Thyroid gland (tissue), 4 donors: ENCODE data around the gene ANTXR1. TPM values are rescaled to one million over a fixed set of nuclear protein-coding genes. Genes with fewer than 3 reads are reported as not detected.

ENCODE experiments used
- DNase-seq, 2 donors: peaks; one replicate each; pipeline ENCODE4 v3.0.0-alpha.2; 2019
- H3K27ac ChIP-seq, 3 donors: fragments of 200-600 bp; sonication (generic); 1 replicate in 2 of 3; 2 replicates in 1 of 3; pipeline ENCODE4 v1.5.1; 2016 to 2019; ENCODE audit warnings: mild to moderate bottlenecking in 1 of 3, moderate library complexity in 1 of 3
- H3K27me3 ChIP-seq: fragments of 200-600 bp; sonication (generic); one replicate; pipeline ENCODE4 v1.5.1; 2019
- H3K36me3 ChIP-seq, 2 donors: fragments of 200-600 bp; sonication (generic); one replicate each; pipeline ENCODE4 v1.5.1; 2016 to 2019
- H3K4me1 ChIP-seq, 2 donors: fragments of 200-600 bp; sonication (generic); one replicate each; pipeline ENCODE4 v1.5.1; 2017 to 2019
- H3K4me3 ChIP-seq, 3 donors: fragments of 200-600 bp; sonication (generic); replicated peaks in 1 of 3; 1 replicate in 2 of 3; 2 replicates in 1 of 3; pipeline ENCODE4 v1.5.1; 2016; ENCODE audit warnings: mild to moderate bottlenecking in 1 of 3
- H3K9me3 ChIP-seq: fragments of 200-600 bp; sonication (generic); one replicate; pipeline ENCODE4 v1.5.1; 2017
- POLR2A ChIP-seq, 2 donors: fragments of 450-650 bp; IDR thresholded peaks; one replicate each; pipeline ENCODE4 v1.6.1; 2017; ENCODE audit warnings: antibody characterized with exemption in 2 of 2, mild to moderate bottlenecking in 2 of 2, moderate library complexity in 1 of 2
- WGBS, 2 donors: methylation state at CpG; one replicate each; pipeline ENCODE4 v1.1.5; 2017; 5-methylcytosine and 5-hydroxymethylcytosine counted together
- intact Hi-C: fragments of 100-400 bp; cut with DNase I; formaldehyde crosslinking; loops from one replicate; pipeline ENCODE4 v1.15.1; 2023
- total RNA-seq, 4 donors: library from RNA; depleted of rRNA; stranded (reverse); fragments of >200 nt; gene quantifications; one replicate each; pipeline ENCODE4 v1.2.3, GENCODE V29; 2016
- TF ChIP-seq, protein P1 (sequence below), 6 experiments: fragments of 200-600 bp in 3 of 6; fragments of 450-650 bp in 3 of 6; sonication (generic) in 3 of 6; IDR thresholded peaks; one replicate each; pipeline ENCODE4 v1.5.1; 2016 to 2019; ENCODE audit warnings: antibody characterized with exemption in 6 of 6, mild to moderate bottlenecking in 2 of 6, inconsistent platforms in 1 of 6, moderate library complexity in 1 of 6

Gene ANTXR1
- total RNA-seq, 4 donors from 2014 or later, result 56.4 to 103 (median 79.3) TPM

DNA sequence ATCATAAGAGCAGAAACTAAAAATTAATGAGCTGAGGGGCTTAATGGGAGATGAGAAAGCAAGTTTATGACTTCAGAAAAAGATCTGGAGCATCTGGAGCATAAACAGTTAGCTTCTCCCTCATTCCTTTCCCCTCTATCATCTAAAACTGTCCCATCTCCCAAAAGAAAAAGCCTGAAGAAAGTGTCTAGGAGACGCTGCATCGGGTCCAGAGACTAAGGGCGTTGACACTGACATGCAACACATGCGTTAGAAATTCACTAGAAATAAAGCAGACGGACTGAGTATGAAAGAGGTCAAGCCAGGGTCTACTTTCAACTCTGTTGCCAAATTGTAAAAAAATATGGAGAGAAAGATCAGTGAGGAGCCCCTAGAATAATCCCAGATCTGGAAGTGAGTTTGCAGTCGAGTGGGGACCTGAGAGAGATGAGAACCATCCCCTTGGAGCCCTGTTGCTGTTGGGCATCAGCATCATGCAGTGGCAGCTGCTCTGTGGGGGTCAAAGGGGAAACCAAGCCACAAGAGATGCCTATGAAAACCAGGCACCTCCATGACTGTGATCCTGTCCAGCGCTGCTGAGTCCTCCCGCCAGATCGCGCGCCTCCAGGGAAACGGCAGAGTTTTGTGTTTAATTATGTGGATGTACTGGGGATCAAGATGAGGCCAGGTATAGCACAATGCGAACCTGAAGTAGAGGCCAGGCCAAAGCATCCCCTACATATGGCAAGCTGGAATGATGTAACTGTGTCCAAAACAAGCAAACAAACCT lies 13.9 kb downstream of the ANTXR1 start:
- intact Hi-C loops, result loop anchor here (5.0 kb wide), 1 partner anchor 280 kb away; no protein-coding TSS in a partner anchor
- H3K36me3 ChIP-seq, result no peaks in the 10 kb centered on the region
- 93 to 96% methylated on average over 13 of the region's 13 CpGs for WGBS, 2 donors
- TF ChIP-seq, protein P1, sequence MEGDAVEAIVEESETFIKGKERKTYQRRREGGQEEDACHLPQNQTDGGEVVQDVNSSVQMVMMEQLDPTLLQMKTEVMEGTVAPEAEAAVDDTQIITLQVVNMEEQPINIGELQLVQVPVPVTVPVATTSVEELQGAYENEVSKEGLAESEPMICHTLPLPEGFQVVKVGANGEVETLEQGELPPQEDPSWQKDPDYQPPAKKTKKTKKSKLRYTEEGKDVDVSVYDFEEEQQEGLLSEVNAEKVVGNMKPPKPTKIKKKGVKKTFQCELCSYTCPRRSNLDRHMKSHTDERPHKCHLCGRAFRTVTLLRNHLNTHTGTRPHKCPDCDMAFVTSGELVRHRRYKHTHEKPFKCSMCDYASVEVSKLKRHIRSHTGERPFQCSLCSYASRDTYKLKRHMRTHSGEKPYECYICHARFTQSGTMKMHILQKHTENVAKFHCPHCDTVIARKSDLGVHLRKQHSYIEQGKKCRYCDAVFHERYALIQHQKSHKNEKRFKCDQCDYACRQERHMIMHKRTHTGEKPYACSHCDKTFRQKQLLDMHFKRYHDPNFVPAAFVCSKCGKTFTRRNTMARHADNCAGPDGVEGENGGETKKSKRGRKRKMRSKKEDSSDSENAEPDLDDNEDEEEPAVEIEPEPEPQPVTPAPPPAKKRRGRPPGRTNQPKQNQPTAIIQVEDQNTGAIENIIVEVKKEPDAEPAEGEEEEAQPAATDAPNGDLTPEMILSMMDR (IDR thresholded peaks at IDR 0.05), result no peak
- no peak for TF ChIP-seq POLR2A (IDR thresholded peaks at IDR 0.05)
- H3K4me3 ChIP-seq, result no peak overlapping the region
- no peaks in the 10 kb centered on the region for H3K4me1 ChIP-seq
- no peak for DNase-seq
- H3K27ac ChIP-seq, result no peak overlapping the region
- no peaks in the 10 kb centered on the region for H3K9me3 ChIP-seq
- no peaks in the 10 kb centered on the region for H3K27me3 ChIP-seq

DNA sequence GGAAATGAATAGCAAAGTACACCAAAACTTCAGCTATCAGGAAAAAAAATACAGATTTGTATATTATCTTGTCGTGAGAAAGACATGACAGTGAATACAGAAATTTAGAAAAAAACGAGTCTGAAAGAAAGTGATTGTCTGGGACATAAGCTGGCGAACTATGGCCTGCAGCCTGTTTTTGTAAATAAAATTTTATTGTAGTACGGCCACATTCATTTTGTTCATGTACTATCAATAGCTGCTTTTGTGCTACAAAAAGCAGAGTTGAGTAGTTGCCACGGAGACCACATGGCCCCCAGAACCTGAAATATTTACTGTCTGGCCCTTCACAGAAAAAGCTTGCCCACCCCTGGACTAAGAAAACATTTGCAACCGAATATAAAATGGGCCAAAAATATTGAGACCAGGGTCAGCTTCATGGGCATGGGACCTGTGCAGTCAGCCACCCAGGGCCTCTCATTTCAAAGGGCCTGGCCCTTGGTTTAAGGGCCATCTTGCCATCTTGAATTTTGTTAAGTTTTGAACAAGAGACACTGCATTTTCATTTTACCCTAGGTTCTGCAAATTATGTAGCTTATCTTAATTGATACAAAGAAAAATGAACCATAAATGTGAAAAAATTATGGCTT lies 17.9 kb downstream of the ANTXR1 start:
- no peaks in the 10 kb centered on the region for H3K27me3 ChIP-seq
- DNase-seq, result no peak
- no peak overlapping the region for H3K4me3 ChIP-seq
- intact Hi-C loops, result no loop called here
- TF ChIP-seq, protein P1 (IDR thresholded peaks at IDR 0.05), result no peak
- TF ChIP-seq POLR2A (IDR thresholded peaks at IDR 0.05), result no peak
- H3K4me1 ChIP-seq, result peaks cover 3 to 10% of the 10 kb centered on the region in 2 donors
- no peak overlapping the region for H3K27ac ChIP-seq
- no peaks in the 10 kb centered on the region for H3K36me3 ChIP-seq
- 90 to 92% methylated on average over 6 of the region's 6 CpGs for WGBS, 2 donors
- no peaks in the 10 kb centered on the region for H3K9me3 ChIP-seq

DNA sequence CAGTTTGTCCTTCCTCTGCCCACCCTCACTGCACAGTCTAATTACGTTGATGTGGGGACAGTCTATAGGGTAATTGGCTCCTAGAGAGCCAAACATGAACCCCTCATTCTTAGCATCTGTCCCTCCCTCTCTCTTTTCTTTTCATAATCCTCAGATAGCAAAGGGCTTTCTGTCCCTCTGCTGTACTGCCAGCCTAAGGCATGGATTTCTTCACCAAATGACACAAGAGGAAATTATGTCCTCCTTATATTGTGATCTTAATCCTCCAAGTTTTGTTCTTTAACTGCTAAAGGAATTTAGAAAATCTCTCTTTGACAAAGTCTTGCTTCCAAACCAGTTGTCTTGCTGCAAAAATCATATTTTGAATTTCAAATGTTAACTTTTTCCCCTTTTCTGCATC lies 18.5 kb downstream of the ANTXR1 start:
- Histone ChIP-seq H3K27ac (no peak overlapping the region), H3K4me3 (no peak overlapping the region), H3K9me3 (no peaks in the 10 kb centered on the region), H3K36me3 (no peaks in the 10 kb centered on the region), H3K27me3 (no peaks in the 10 kb centered on the region), H3K4me1 (peaks cover 3 to 10% of the 10 kb centered on the region in 2 donors)
- DNase-seq, result no peak
- TF ChIP-seq, protein P1 (IDR thresholded peaks at IDR 0.05), result no peak
- TF ChIP-seq POLR2A (IDR thresholded peaks at IDR 0.05), result no peak
- WGBS, 2 donors, result 94 to 96% methylated on average over 1 of the region's 1 CpG
- intact Hi-C loops, result no loop called here

DNA sequence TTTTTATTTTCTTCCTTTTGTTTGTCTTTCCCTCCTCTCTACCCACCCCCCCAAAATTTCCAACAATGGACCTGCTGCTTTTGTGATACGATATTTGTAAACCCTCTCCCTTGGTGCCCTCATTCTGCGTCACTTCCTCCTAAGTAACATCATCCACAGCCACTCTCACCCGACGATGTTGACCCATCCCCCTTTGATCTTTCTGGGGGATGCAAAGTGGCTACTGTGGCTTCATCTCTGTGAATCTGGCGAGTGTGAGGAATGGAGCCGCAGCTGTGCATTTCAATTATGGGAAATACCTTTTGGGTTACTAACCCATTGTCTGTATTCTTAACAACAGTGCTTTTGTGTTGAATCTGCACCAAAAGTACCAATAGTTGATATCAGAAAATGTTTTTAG lies 19.4 kb downstream of the ANTXR1 start:
- DNase-seq, result no peak
- Histone ChIP-seq H3K27ac (no peak overlapping the region), H3K4me3 (no peak overlapping the region), H3K36me3 (no peaks in the 10 kb centered on the region), H3K9me3 (no peaks in the 10 kb centered on the region), H3K4me1 (peaks cover 3 to 10% of the 10 kb centered on the region in 2 donors), H3K27me3 (no peaks in the 10 kb centered on the region)
- WGBS, 2 donors, result 65 to 78% methylated on average over 6 of the region's 6 CpGs
- no peak for TF ChIP-seq POLR2A (IDR thresholded peaks at IDR 0.05)
- TF ChIP-seq, protein P1 (IDR thresholded peaks at IDR 0.05), result no peak
- intact Hi-C loops, result no loop called here
